SK-MEL-5 (cell line): ENCODE measurements around the gene MAPRE2. TPM values are rescaled to one million over a fixed set of nuclear protein-coding genes. Genes with fewer than 3 reads are reported as not detected.
A peak's percentile ranks its signal among the peaks of the same experiment; 100 is the strongest.
"Not testable (repeated sequence)": the region's sequence is repeated elsewhere in the genome, so short reads cannot be mapped to it uniquely, and the experiment has no call there.

ENCODE experiments used
- DNase-seq: peaks from one replicate; pipeline ENCODE4 v3.0.0-alpha.2; 2016; ENCODE audit warnings: low read depth, low spot score
- in situ Hi-C: cut with HindIII; loops from 2 replicates; pipeline ENCODE4 v1.10.0; 2016; ENCODE audit warnings: low sequenced_read_pairs, high pct_unique_total_duplicates, low pct_unique_long_range_greater_than_20kb
- total RNA-seq: library from RNA; depleted of rRNA; stranded (reverse); fragments of >200 nt; shearing (Covaris generic); gene quantifications from 2 replicates; pipeline ENCODE4 v1.2.3, GENCODE V29; 2014

Gene MAPRE2
- total RNA-seq, 1 experiment from 2014 or later, result 20.0 TPM

GRCh38 chr18:35104391-35105051 lies 63.3 kb downstream of the MAPRE2 start:
- DNase-seq, result no peak
- in situ Hi-C loops, result no loop called here

GRCh38 chr18:35106013-35106844 lies 65.0 kb downstream of the MAPRE2 start:
- in situ Hi-C loops, result no loop called here
- DNase-seq, result no peak

- DNase-seq, result no peak
- in situ Hi-C loops, result no loop called here
Observed at GRCh38 chr18:35106845-35107148, 65.6 kb downstream of the MAPRE2 start.

- in situ Hi-C loops, result no loop called here
- DNase-seq, result no peak
Observed at GRCh38 chr18:35107216-35107615, 66.0 kb downstream of the MAPRE2 start.

GRCh38 chr18:35108088-35108487 lies 66.9 kb downstream of the MAPRE2 start:
- in situ Hi-C loops, DNase-seq: not testable (repeated sequence)

GRCh38 chr18:35110059-35110458 lies 68.8 kb downstream of the MAPRE2 start:
- no peak for DNase-seq
- in situ Hi-C loops, result no loop called here

- in situ Hi-C loops, result no loop called here
- no peak for DNase-seq
Observed at GRCh38 chr18:35110554-35111485, 69.6 kb downstream of the MAPRE2 start.

- no peak for DNase-seq
- in situ Hi-C loops, result no loop called here
Observed at GRCh38 chr18:35112696-35113095, 71.5 kb downstream of the MAPRE2 start.

- DNase-seq, result no peak
- in situ Hi-C loops, result no loop called here
Observed at GRCh38 chr18:35114305-35114704, 73.1 kb downstream of the MAPRE2 start.

GRCh38 chr18:35116784-35117318 lies 75.6 kb downstream of the MAPRE2 start:
- in situ Hi-C loops, result no loop called here

GRCh38 chr18:35117372-35117771 lies 76.2 kb downstream of the MAPRE2 start:
- DNase-seq, result no peak
- in situ Hi-C loops, result no loop called here

More at GRCh38 chr18:35116784-35117318, 75.6 kb downstream of the MAPRE2 start:
- DNase-seq, result no peak

GRCh38 chr18:35117951-35118411 lies 76.8 kb downstream of the MAPRE2 start:
- in situ Hi-C loops, result no loop called here
- peak; percentile 10 for DNase-seq

GRCh38 chr18:35118641-35119040 lies 77.4 kb downstream of the MAPRE2 start:
- in situ Hi-C loops, result no loop called here
- no peak for DNase-seq

- in situ Hi-C loops, result no loop called here
- no peak for DNase-seq
Observed at GRCh38 chr18:35121038-35121437, 79.8 kb downstream of the MAPRE2 start.

- no peak for DNase-seq
- in situ Hi-C loops, result no loop called here
Observed at GRCh38 chr18:35121531-35121930, 80.3 kb downstream of the MAPRE2 start.

GRCh38 chr18:35122586-35123224 lies 81.5 kb downstream of the MAPRE2 start:
- no peak for DNase-seq

GRCh38 chr18:35123811-35124210 lies 82.6 kb downstream of the MAPRE2 start:
- no peak for DNase-seq
- in situ Hi-C loops, result no loop called here

More at GRCh38 chr18:35122586-35123224, 81.5 kb downstream of the MAPRE2 start:
- in situ Hi-C loops, result no loop called here
